ENCODE results near the gene CFAP61. TPM values are rescaled to one million over a fixed set of nuclear protein-coding genes. Genes with fewer than 3 reads are reported as not detected.

Gene CFAP61
- total RNA-seq, 1 experiment from 2014 or later = 0.28 TPM

GRCh38 chr20:20199361-20200160 is 147.2 kb downstream of the CFAP61 start:
- ChIA-PET CTCF (no interaction called here), POLR2A (interaction anchor here (0.7 kb wide), 2 partner anchors 29 to 33 kb away, joined by 4 to 5 read pairs; no protein-coding TSS in a partner anchor)
- DNase-seq (ENCODE audit: low read depth, low spot score) = no peak
- Histone ChIP-seq H3K4me3 (ENCODE audit: low read depth in 2 of 2, low read length in 2 of 2) (no peak overlapping the region), H3K36me3 (ENCODE audit: control insufficient read depth, insufficient read depth, low read length) (no peaks in the 10 kb centered on the region), H3K9me3 (ENCODE audit: control insufficient read depth, insufficient read depth, low read depth, low read length) (no peaks in the 10 kb centered on the region), H3K27me3 (ENCODE audit: control insufficient read depth, insufficient read depth, low read length) (peaks cover 3% of the 10 kb centered on the region), H3K4me1 (ENCODE audit: control insufficient read depth, insufficient read depth, low read length) (no peaks in the 10 kb centered on the region), H3K27ac (ENCODE audit: low read length) (no peak overlapping the region)
- no TSS peak for BruUV-seq (replicated peaks)
- ATAC-seq = no peak
- intact Hi-C loops (cut with micrococcal nuclease; ENCODE audit: unreplicated experiment) (no loop called here), in situ Hi-C loops (cut with HindIII; ENCODE audit: low pct_unique_long_range_greater_than_20kb, low sequenced_read_pairs) (no loop called here)
- no peak for TF ChIP-seq TCF7L2 (IDR thresholded peaks at IDR 0.05; ENCODE audit: low read depth, low read length)
- TF ChIP-seq REST (IDR thresholded peaks at IDR 0.05; ENCODE audit: insufficient read depth in 1 of 2, low read depth in 2 of 2, low read length in 1 of 2) = no peak
- TF ChIP-seq POLR2AphosphoS5 (IDR thresholded peaks at IDR 0.05; ENCODE audit: low read depth, low read length) = no peak
- no peak for TF ChIP-seq CTCF (IDR thresholded peaks at IDR 0.05)
- TF ChIP-seq SIN3A (IDR thresholded peaks at IDR 0.05; ENCODE audit: borderline replicate concordance, insufficient read depth, low read depth, low read length) = no peak

GRCh38 chr20:20201124-20201523 is 148.8 kb downstream of the CFAP61 start:
- ATAC-seq (no peak), DNase-seq (ENCODE audit: low read depth, low spot score) (no peak)
- BruUV-seq (replicated peaks) = no TSS peak
- no peaks in the 10 kb centered on the region for H3K36me3 ChIP-seq (ENCODE audit: control insufficient read depth, insufficient read depth, low read length)
- in situ Hi-C loops (cut with HindIII; ENCODE audit: low pct_unique_long_range_greater_than_20kb, low sequenced_read_pairs) = no loop called here
- no peaks in the 10 kb centered on the region for H3K4me1 ChIP-seq (ENCODE audit: control insufficient read depth, insufficient read depth, low read length)
- TF ChIP-seq SIN3A (IDR thresholded peaks at IDR 0.05; ENCODE audit: borderline replicate concordance, insufficient read depth, low read depth, low read length) (no peak), REST (IDR thresholded peaks at IDR 0.05; ENCODE audit: insufficient read depth in 1 of 2, low read depth in 2 of 2, low read length in 1 of 2) (no peak), CTCF (IDR thresholded peaks at IDR 0.05) (no peak), TCF7L2 (IDR thresholded peaks at IDR 0.05; ENCODE audit: low read depth, low read length) (no peak), POLR2AphosphoS5 (IDR thresholded peaks at IDR 0.05; ENCODE audit: low read depth, low read length) (no peak)
- CTCF ChIA-PET = no interaction called here
- no peak overlapping the region for H3K4me3 ChIP-seq (ENCODE audit: low read depth in 2 of 2, low read length in 2 of 2)
- intact Hi-C loops (cut with micrococcal nuclease; ENCODE audit: unreplicated experiment) = no loop called here
- POLR2A ChIA-PET = no interaction called here
- H3K27me3 ChIP-seq (ENCODE audit: control insufficient read depth, insufficient read depth, low read length) = peaks cover 3% of the 10 kb centered on the region
- no peak overlapping the region for H3K27ac ChIP-seq (ENCODE audit: low read length)
- H3K9me3 ChIP-seq (ENCODE audit: control insufficient read depth, insufficient read depth, low read depth, low read length) = no peaks in the 10 kb centered on the region
